Lung (tissue), 12 donors: ENCODE data around the gene MS4A4A. TPM values are rescaled to one million over a fixed set of nuclear protein-coding genes. Genes with fewer than 3 reads are reported as not detected.

ENCODE experiments used
- ATAC-seq: fragments of 200-7000 bp; cut with Tn5 transposase; one replicate; pipeline ENCODE4 v1.9.1; 2020; ENCODE audit warnings: moderate number of reproducible peaks; ENCODE audit not compliant: insufficient read depth, low FRiP score
- DNase-seq, 3 donors: peaks; one replicate each; pipeline ENCODE4 v3.0.0-alpha.2; 2013 to 2017
- H3K27ac ChIP-seq, 2 donors: one replicate each; pipeline ENCODE4 v1.5.1; 2013; ENCODE audit warnings: mild to moderate bottlenecking in 2 of 2, moderate library complexity in 2 of 2, control low read depth in 1 of 2, inconsistent platforms in 1 of 2, low read depth in 1 of 2, low read length in 1 of 2
- H3K27me3 ChIP-seq, 3 donors: one replicate each; pipeline ENCODE4 v1.5.1; 2013; ENCODE audit warnings: low read length in 2 of 3; ENCODE audit not compliant: control insufficient read depth in 3 of 3, insufficient read depth in 3 of 3
- H3K36me3 ChIP-seq, 4 donors: one replicate each; pipeline ENCODE4 v1.5.1; 2013; ENCODE audit warnings: low read length in 4 of 4, mild to moderate bottlenecking in 1 of 4, moderate library complexity in 1 of 4; ENCODE audit not compliant: control insufficient read depth in 4 of 4, insufficient read depth in 4 of 4
- H3K4me1 ChIP-seq, 5 donors: one replicate each; pipeline ENCODE4 v1.5.1; 2013; ENCODE audit warnings: low read length in 5 of 5, mild to moderate bottlenecking in 2 of 5, moderate library complexity in 1 of 5; ENCODE audit not compliant: control insufficient read depth in 5 of 5, insufficient read depth in 5 of 5
- H3K4me3 ChIP-seq: one replicate; pipeline ENCODE4 v1.5.1; 2013; ENCODE audit warnings: mild to moderate bottlenecking, control low read depth, moderate library complexity
- H3K9ac ChIP-seq, 2 donors: one replicate each; pipeline ENCODE4 v1.5.1; 2013; ENCODE audit warnings: low read length in 2 of 2, control low read depth in 1 of 2; ENCODE audit not compliant: insufficient read depth in 1 of 2
- H3K9me3 ChIP-seq, 4 donors: one replicate each; pipeline ENCODE4 v1.5.1; 2013; ENCODE audit warnings: low read length in 3 of 4, mild to moderate bottlenecking in 1 of 4, moderate library complexity in 1 of 4; ENCODE audit not compliant: control insufficient read depth in 4 of 4, insufficient read depth in 3 of 4
- CTCF ChIP-seq: IDR thresholded peaks from 2 replicates; pipeline ENCODE4 v1.5.1; 2012; ENCODE audit warnings: mild to moderate bottlenecking; ENCODE audit errors: control extremely low read depth, extremely low read depth
- WGBS, 2 donors: extraction: QIAGEN DNeasy Blood & Tissue Kit; methylation state at CpG; one replicate each; pipeline ENCODE4 v1.1.7; 2013; 5-methylcytosine and 5-hydroxymethylcytosine counted together
- polyA plus RNA-seq, 2 donors: library from polyadenylated mRNA; stranded (reverse); fragments of 200-250 nt; gene quantifications; one replicate each; pipeline ENCODE4 v1.2.1, GENCODE V29; 2013
- total RNA-seq, 2 donors: library from RNA; depleted of rRNA in 1 of 2; stranded (reverse); fragments of >200 nt in 1 of 2; gene quantifications; one replicate each; pipeline ENCODE4 v1.2.1, GENCODE V29; 2014 to 2021
- donor health status: control.
- donor health status: control.
- donor health status: Bipolar disorder and iron deficiency.
- donor health status: healthy.
- donor health status: DM: yes; HTN: yes; CAD: no.

MS4A4A gene
- total and polyA plus RNA-seq, 4 donors: 11.1 to 155 (median 32.8) TPM

- WGBS, 2 donors: 57 to 74% methylated on average over 2 of the region's 2 CpGs
- Histone ChIP-seq H3K9me3 (peaks cover 1 to 10% (median 7%) of the 10 kb centered on the region in 4 donors), H3K4me3 (no peak overlapping the region), H3K27ac (no peak overlapping the region), H3K9ac (no peak overlapping the region), H3K27me3 (no peaks in the 10 kb centered on the region), H3K4me1 (no peaks in the 10 kb centered on the region), H3K36me3 (no peaks in the 10 kb centered on the region)
- TF ChIP-seq CTCF: no peak
- no peak for ATAC-seq
- DNase-seq: no peak
These were observed 35.9 kb downstream of the MS4A4A start for GRCh38 chr11:60316317-60316716.

DNA sequence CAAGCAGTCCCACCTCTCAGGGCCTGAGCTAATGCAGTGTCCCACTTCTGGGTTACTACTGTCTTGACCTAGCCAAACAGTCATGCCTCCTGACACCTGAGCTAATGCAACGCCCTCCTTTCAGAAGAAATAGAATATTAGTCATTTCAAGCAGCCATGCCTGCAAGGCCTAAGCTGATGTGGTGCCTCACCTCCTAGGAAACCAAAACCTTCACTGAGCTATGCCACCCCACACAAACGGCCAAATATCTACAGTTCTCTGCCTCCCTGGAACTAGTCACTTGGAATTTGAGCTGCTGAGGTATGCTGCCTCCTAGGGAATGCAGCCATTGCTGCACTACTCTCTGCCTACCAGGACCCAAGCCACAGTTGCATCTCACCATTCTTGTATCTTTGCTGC lies 38.3 kb downstream of the MS4A4A start:
- Histone ChIP-seq H3K27ac (no peak overlapping the region), H3K4me1 (no peaks in the 10 kb centered on the region), H3K9ac (no peak overlapping the region), H3K36me3 (no peaks in the 10 kb centered on the region), H3K4me3 (no peak overlapping the region), H3K27me3 (no peaks in the 10 kb centered on the region), H3K9me3 (peaks cover 1 to 10% (median 7%) of the 10 kb centered on the region in 4 donors)
- TF ChIP-seq CTCF: no peak
- ATAC-seq (no peak), DNase-seq (no peak)
- WGBS, 2 donors: 72 to 98% methylated on average over 2 of the region's 2 CpGs

- Histone ChIP-seq H3K9me3 (peaks cover 1 to 12% (median 7%) of the 10 kb centered on the region in 4 donors), H3K27ac (no peak overlapping the region), H3K27me3 (no peaks in the 10 kb centered on the region), H3K36me3 (no peaks in the 10 kb centered on the region), H3K4me3 (no peak overlapping the region), H3K4me1 (no peaks in the 10 kb centered on the region), H3K9ac (no peak overlapping the region)
- TF ChIP-seq CTCF: no peak
- DNase-seq (no peak), ATAC-seq (no peak)
These were observed 40.6 kb downstream of the MS4A4A start for GRCh38 chr11:60321051-60321450.

GRCh38 chr11:60326955-60327354 lies 46.5 kb downstream of the MS4A4A start, which contains the start of gene MS4A6E:
MS4A6E (plus strand) TSS chr11:60327255; CDS start chr11:60334896, 7,641 bp downstream.
- Histone ChIP-seq H3K4me1 (no peaks in the 10 kb centered on the region), H3K4me3 (no peak within 1 kb of the TSS), H3K9me3 (peaks cover 0 to 8% (median 2%) of the 10 kb centered on the region in 4 donors), H3K36me3 (no peaks in the 10 kb centered on the region), H3K27ac (no peak within 1 kb of the TSS), H3K27me3 (no peaks in the 10 kb centered on the region), H3K9ac (no peak within 1 kb of the TSS)
- TF ChIP-seq CTCF: no peak
- DNase-seq: no peak
- WGBS, 2 donors: 0 to 46% methylated on average over 1 of the region's 1 CpG
- no peak for ATAC-seq
